ENCODE measurements around the gene RCAN3. TPM values are rescaled to one million over a fixed set of nuclear protein-coding genes. Genes with fewer than 3 reads are reported as not detected.

Gene RCAN3
- total RNA-seq, 1 donor from 2014 or later = 17.6 TPM

DNA sequence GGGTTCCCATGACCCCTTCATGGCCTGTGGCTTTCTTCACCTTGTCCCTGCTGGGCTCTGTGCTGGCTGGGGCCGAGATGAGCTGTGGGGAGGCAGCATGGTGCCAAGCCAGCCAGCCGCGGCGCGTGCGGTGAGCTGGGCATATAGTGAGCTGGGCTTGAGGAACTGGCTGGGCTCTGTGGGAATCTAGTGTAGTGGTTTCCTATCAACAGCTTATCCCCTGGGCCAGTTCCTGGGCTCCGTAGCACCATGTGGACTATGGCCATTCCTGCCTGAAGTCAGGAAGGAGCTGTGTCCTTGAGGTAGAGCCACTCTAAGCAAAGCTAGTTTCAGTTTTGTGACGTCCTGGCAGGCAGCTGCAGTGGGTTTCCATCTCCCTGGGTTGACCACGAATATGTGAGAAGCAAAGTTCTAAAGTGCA lies 55.1 kb downstream of the RCAN3 start:
- TF ChIP-seq, protein P1, sequence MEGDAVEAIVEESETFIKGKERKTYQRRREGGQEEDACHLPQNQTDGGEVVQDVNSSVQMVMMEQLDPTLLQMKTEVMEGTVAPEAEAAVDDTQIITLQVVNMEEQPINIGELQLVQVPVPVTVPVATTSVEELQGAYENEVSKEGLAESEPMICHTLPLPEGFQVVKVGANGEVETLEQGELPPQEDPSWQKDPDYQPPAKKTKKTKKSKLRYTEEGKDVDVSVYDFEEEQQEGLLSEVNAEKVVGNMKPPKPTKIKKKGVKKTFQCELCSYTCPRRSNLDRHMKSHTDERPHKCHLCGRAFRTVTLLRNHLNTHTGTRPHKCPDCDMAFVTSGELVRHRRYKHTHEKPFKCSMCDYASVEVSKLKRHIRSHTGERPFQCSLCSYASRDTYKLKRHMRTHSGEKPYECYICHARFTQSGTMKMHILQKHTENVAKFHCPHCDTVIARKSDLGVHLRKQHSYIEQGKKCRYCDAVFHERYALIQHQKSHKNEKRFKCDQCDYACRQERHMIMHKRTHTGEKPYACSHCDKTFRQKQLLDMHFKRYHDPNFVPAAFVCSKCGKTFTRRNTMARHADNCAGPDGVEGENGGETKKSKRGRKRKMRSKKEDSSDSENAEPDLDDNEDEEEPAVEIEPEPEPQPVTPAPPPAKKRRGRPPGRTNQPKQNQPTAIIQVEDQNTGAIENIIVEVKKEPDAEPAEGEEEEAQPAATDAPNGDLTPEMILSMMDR (conservative IDR thresholded peaks at IDR 0.05; ENCODE audit: low read depth, low read length) = no peak
- H3K4me3 ChIP-seq (ENCODE audit: low read depth, low read length) = no peak overlapping the region
- no peak for DNase-seq (ENCODE audit: low read depth)

DNA sequence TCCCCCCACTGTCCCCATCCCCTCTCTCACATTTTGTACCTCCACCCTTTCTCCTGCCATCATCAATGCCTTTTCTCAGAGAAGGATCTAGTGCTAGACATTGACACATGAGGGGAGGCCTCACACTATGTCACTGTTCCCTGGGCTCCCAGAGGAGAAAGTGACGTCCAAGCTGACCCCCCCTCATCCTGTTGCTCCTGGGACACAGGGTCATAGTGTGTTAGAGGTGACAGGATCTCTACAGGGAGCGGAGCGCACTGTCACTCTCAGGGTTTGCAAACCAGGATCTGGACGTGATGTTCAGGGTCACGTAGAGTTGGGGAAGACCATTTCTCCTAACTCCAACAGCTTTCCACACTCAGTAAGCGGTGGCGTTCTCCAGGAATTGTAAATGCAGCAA lies 55.8 kb downstream of the RCAN3 start:
- TF ChIP-seq, protein P1 (conservative IDR thresholded peaks at IDR 0.05; ENCODE audit: low read depth, low read length) = no peak
- H3K4me3 ChIP-seq (ENCODE audit: low read depth, low read length) = no peak overlapping the region
- no peak for DNase-seq (ENCODE audit: low read depth)

DNA sequence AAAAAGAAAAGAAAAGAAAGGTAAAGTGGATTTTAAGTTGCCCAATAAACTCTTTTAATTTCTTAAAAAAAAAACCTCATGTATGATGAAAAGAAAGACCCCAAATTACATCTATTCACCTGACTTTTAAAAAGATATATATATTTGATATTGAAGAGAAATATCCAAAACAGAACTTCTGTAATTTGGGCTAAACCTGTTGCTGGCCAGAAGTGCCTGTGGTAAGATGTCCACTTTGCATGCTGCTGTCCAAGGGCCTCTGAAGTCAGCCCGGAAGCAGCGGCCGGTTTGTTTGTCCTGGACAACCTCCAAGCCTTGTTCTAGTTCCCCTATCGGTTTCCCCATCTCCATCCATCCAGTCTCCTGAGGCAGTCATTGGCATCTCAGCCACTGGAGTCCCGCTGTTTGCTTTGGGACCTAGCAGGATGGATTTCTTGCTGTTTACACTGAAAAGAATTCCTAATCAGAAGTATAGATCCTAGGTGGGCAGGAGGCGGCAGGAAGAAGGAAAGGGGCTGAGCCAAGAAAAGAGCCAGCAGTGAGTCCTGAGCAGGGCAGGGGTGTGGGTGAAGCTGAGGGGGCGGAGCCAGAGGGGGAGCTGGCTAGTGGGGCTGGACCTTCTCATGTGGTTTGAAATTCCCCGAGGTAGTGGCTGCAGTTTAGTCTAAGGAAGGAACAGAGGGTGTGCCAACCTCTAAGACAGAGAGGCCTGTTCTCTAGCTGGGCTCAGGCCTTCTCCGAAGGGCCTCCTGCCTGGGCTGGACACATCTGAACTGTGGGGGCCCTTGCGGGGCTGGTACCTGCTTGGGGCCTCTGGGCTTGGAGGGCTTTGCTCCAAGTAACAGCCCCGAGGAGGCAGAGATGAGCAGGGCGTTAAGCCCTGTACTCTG lies 56.5 kb downstream of the RCAN3 start:
- H3K4me3 ChIP-seq (ENCODE audit: low read depth, low read length) = no peak overlapping the region
- TF ChIP-seq, protein P1 (conservative IDR thresholded peaks at IDR 0.05; ENCODE audit: low read depth, low read length) = no peak
- no peak for DNase-seq (ENCODE audit: low read depth)

DNA sequence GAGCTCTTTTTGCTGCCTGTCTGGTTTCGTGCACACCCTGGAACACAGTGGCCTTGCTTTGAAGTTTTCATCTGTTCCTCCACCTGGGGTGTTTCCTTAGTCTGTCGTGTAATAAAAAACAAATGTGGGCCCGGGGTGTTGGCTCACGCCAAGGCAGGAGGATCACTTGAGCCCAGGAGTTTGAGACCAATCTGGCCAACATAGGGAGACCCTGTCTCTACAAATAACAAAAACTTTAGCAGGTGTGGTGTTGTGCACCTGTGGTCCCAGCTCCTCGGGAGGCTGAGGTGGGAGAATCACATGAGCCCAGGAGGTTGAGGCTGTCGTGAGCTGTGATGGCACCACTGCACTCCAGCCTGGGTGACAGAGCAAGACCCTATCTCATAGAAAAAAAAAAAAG lies 57.7 kb downstream of the RCAN3 start:
- no peak overlapping the region for H3K4me3 ChIP-seq (ENCODE audit: low read depth, low read length)
- TF ChIP-seq, protein P1 (conservative IDR thresholded peaks at IDR 0.05; ENCODE audit: low read depth, low read length) = no peak
- DNase-seq (ENCODE audit: low read depth) = no peak

- DNase-seq (ENCODE audit: low read depth) = no peak
- TF ChIP-seq, protein P1 (conservative IDR thresholded peaks at IDR 0.05; ENCODE audit: low read depth, low read length) = no peak
- H3K4me3 ChIP-seq (ENCODE audit: low read depth, low read length) = no peak overlapping the region
Measured at GRCh38 chr1:24562625-24563024, 60.0 kb downstream of the RCAN3 start.

DNA sequence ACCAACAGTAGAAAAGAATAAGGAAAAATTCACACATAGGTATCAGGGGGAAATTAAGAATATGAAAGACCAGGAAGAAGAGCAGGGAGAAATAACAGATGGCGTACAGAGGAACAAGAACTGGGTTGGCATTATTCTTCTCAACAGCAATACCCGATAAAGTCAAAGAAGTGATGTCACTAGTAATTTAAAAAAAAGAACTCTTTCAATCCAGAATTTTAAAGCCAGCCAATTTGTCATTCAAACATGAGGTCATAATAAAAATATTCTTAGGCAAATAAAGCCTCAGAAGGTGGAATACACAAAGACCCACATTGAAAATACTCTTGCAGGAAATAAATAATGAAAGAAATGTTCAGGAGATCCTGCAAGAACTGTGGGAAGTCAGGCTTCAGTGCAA lies 62.1 kb downstream of the RCAN3 start:
- TF ChIP-seq, protein P1 (conservative IDR thresholded peaks at IDR 0.05; ENCODE audit: low read depth, low read length) = no peak
- no peak for DNase-seq (ENCODE audit: low read depth)
- H3K4me3 ChIP-seq (ENCODE audit: low read depth, low read length) = no peak overlapping the region
